Measurements from ENCODE around the gene TBC1D21. TPM values are rescaled to one million over a fixed set of nuclear protein-coding genes. Genes with fewer than 3 reads are reported as not detected.

TBC1D21 gene
- total and polyA plus RNA-seq, 2 of the 4 experiments (the other 2 are of a cell fraction), result not detected

- H3K9me3 ChIP-seq (ENCODE audit: control insufficient read depth, insufficient read depth, low read length), result no peaks in the 10 kb centered on the region
- DNase-seq, result no peak
- CTCF ChIA-PET, result no interaction called here
These were observed 59.2 kb downstream of the TBC1D21 start for GRCh38 chr15:73932381-73933191.

More at GRCh38 chr15:73932381-73933191, 59.2 kb downstream of the TBC1D21 start:
- 0 out of 2 replicates have a peak overlapping the region, but pooled peaks have one; percentile 12 for H3K4ac ChIP-seq (ENCODE audit: low read depth, low read length)
- H3K23ac ChIP-seq (ENCODE audit: low read depth, low read length), result peak overlapping the region; percentile 29; the same call in 1 of the 2 replicates
- no peak overlapping the region for H3K4me2 ChIP-seq (ENCODE audit: low read depth, low read length)
- no peak for ATAC-seq (ENCODE audit: low read depth)
- no peak overlapping the region for H2BK20ac ChIP-seq (ENCODE audit: low read depth, low read length)
- peaks cover 51% of the 10 kb centered on the region for H3K9me1 ChIP-seq (ENCODE audit: insufficient read depth, low read length)
- no peak overlapping the region for H2AFZ ChIP-seq (replicated peaks; ENCODE audit: low read length, poor library complexity)
- H3K9ac ChIP-seq (ENCODE audit: low read depth, low read length), result no peak overlapping the region
- H3K36me3 ChIP-seq (ENCODE audit: control insufficient read depth, insufficient read depth, low read length), result peaks cover 12% of the 10 kb centered on the region
- H4K8ac ChIP-seq (ENCODE audit: low read depth in 2 of 2, low read length in 2 of 2), result no peak overlapping the region
- peaks cover 82% of the 10 kb centered on the region for H4K20me1 ChIP-seq (ENCODE audit: insufficient read depth, low read length)
- POLR2A ChIA-PET (ENCODE audit: unreplicated experiment), result no interaction called here
- no peak overlapping the region for H3K14ac ChIP-seq (replicated peaks; ENCODE audit: low read depth, low read length)
- H2BK15ac ChIP-seq (ENCODE audit: low read depth, low read length), result no peak overlapping the region
- intact Hi-C loops (cut with micrococcal nuclease), result no loop called here
- H4K91ac ChIP-seq (ENCODE audit: insufficient read depth, low read depth, low read length), result no peak overlapping the region
- BruUV-seq (replicated peaks), result no TSS peak
- no peak for TF ChIP-seq POLR2A (IDR thresholded peaks at IDR 0.05; ENCODE audit: low read depth, low read length)
- no peak for TF ChIP-seq CHD1 (IDR thresholded peaks at IDR 0.05; ENCODE audit: low read depth, low read length)
- no peak for TF ChIP-seq SMC3 (IDR thresholded peaks at IDR 0.05; ENCODE audit: low read depth, low read length)
- TF ChIP-seq BHLHE40 (IDR thresholded peaks at IDR 0.05; ENCODE audit: low read depth, low read length), result no peak
- TF ChIP-seq MXI1 (IDR thresholded peaks at IDR 0.05; ENCODE audit: borderline replicate concordance, low read depth, low read length), result no peak
- no peak for TF ChIP-seq NFE2L2 (IDR thresholded peaks at IDR 0.05; ENCODE audit: low read depth, low read length)
- TF ChIP-seq ELK1 (IDR thresholded peaks at IDR 0.05; ENCODE audit: borderline replicate concordance, low read depth, low read length), result no peak
- no peak for TF ChIP-seq RCOR1 (IDR thresholded peaks at IDR 0.05; ENCODE audit: insufficient replicate concordance, low read length)
- no peak for TF ChIP-seq MAFK (IDR thresholded peaks at IDR 0.05; ENCODE audit: low read depth, low read length)
- TF ChIP-seq CTCF (conservative IDR thresholded peaks at IDR 0.05; ENCODE audit: low read depth, low read length), result no peak
- no peaks in the 10 kb centered on the region for H3K27me3 ChIP-seq (ENCODE audit: control insufficient read depth, insufficient read depth, low read length)
- no peak overlapping the region for H3K27ac ChIP-seq (ENCODE audit: insufficient read depth, low read length)
- 70% methylated on average over 2 of the region's 6 CpGs; no CpG with 5 or more reads in 1 of the 2 experiments for WGBS, 2 experiments (ENCODE audit: extremely low coverage in 2 of 2, insufficient read length in 1 of 2)
- peaks cover 45 to 96% of the 10 kb centered on the region in 2 experiments for H3K79me1 ChIP-seq (ENCODE audit: low read depth in 1 of 2, low read length in 2 of 2)
- H2BK5ac ChIP-seq (ENCODE audit: low read depth, low read length, poor library complexity, severe bottlenecking), result no peak overlapping the region
- H2AK9ac ChIP-seq (replicated peaks; ENCODE audit: low read depth, low read length, poor library complexity), result no peak overlapping the region
- in situ Hi-C loops (cut with MboI; ENCODE audit: low sequenced_read_pairs), result no loop called here
- H3K4me1 ChIP-seq (ENCODE audit: control insufficient read depth, insufficient read depth, low read length), result peaks cover 55% of the 10 kb centered on the region
- dilution Hi-C loops (cut with HindIII; ENCODE audit: low sequenced_read_pairs, unreplicated experiment), result no loop called here
- no peak overlapping the region for H2BK120ac ChIP-seq (ENCODE audit: low read depth, low read length)
- H3K4me3 ChIP-seq (ENCODE audit: insufficient read depth, low read depth, low read length), result no peak overlapping the region
- no peak overlapping the region for H4K5ac ChIP-seq (ENCODE audit: low read depth, low read length)
- no peak overlapping the region for H3K56ac ChIP-seq (ENCODE audit: extremely low read depth, insufficient read depth, low read length)
- no peak overlapping the region for H3K18ac ChIP-seq (ENCODE audit: low read depth, low read length)
- H2AK5ac ChIP-seq (ENCODE audit: low read depth, low read length), result no peak overlapping the region

Measured in IMR-90 (cell line).